HG02642 (cell line): ENCODE results near the gene ACOT13.
"Not testable (repeated sequence)": the region's sequence is repeated elsewhere in the genome, so short reads cannot be mapped to it uniquely, and the experiment has no call there.

Experiments
- ATAC-seq: cut with Tn5 transposase; IDR thresholded peaks from one replicate; pipeline ENCODE4 v1.9.1; 2021; ENCODE audit warnings: mild to moderate bottlenecking; ENCODE audit not compliant: unreplicated experiment, poor library complexity

Gene ACOT13

GRCh38 chr6:24666641-24667377 is at the start of gene ACOT13, which contains the start of gene TDP2:
TSS of gene ACOT13 (plus strand) at chr6:24667077. CDS start at chr6:24667264, 187 bp downstream.
TSS of gene TDP2 (minus strand) at chr6:24666899. CDS start at chr6:24666862, 37 bp downstream.
- ATAC-seq = peak; percentile 97

- ATAC-seq = no peak
Observed at GRCh38 chr6:24619661-24620060, 47.2 kb upstream of the ACOT13 start.

DNA sequence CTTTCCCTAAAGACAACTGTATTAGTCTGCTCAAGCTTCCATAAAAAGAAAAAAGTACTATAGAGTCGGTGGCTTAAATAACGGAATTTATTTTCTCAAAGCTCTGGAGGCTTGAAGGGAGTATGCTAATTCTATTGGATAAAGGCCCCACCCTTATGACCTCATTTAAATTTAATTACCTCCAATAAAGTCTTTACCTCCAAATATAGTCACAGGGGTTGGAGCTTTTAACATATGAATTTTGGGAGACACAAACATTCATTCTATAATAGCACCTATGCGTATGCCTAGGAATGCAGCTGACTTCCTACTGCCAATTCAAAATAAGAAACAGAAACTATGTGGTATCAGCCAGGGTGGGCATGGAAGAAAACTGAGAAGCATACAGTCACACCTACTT is 46.2 kb upstream of the ACOT13 start:
- no peak for ATAC-seq

GRCh38 chr6:24621626-24622289 is 45.1 kb upstream of the ACOT13 start:
- ATAC-seq = no peak

- no peak for ATAC-seq
Observed at GRCh38 chr6:24630856-24631505, 35.9 kb upstream of the ACOT13 start.

- no peak for ATAC-seq
Observed at GRCh38 chr6:24631671-24632070, 35.2 kb upstream of the ACOT13 start.

DNA sequence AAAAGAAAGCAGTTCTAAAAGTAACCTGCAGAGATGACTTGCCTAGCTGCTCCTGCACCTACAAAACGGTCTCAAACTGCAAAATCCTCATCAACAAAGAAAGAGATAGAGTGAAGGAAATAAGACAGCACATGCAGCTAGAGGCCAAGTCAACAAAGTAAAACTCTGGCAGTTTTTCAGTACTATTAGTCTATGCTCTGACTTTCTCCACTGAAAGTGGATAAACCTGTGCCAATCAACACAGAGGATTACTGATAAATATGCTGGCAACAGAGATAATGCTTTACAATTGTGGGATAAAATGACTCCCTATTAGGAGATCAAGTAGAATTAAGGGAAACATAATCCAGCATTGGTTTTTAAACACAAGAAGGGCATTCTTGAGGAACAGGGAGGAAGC is 34.3 kb upstream of the ACOT13 start:
- no peak for ATAC-seq

GRCh38 chr6:24636681-24637080 is 30.2 kb upstream of the ACOT13 start:
- ATAC-seq = no peak

DNA sequence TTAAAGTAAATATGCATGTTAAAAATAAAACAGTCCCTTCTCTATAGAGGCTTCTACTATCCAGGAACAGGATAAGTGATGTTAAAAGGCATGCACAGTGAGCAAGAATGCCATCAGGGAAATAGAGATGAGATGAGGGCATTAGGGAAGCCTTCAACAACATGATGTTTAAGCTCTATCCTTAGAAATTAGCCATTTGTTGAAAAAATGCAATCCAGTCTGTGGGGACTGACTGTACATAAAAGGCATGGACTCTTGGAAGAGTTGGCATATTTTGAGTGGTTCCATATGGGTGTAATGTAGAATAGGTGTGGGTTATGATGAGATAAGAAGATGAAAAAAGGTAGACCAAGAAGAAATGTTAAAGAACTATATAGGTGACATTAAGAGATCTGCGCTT is 26.7 kb upstream of the ACOT13 start:
- ATAC-seq = no peak

DNA sequence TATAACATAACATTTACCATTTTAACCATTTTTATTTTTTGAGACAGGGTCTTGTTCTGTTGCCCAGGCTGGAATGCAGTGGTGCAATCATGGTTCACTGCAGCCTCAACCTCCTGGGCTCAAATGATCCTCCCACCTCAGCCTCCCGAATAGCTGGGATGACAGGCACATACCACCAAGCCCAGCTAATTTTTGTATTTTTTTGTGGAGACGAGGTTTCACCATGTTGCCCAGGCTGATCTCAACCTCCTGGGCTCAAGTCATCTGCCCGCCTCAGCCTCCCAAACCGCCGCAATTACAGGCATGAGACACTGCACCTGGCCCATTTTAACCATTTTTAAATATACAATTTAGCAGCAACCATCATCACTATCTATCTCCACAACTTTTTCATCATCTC is 26.2 kb upstream of the ACOT13 start:
- ATAC-seq = not testable (repeated sequence)

DNA sequence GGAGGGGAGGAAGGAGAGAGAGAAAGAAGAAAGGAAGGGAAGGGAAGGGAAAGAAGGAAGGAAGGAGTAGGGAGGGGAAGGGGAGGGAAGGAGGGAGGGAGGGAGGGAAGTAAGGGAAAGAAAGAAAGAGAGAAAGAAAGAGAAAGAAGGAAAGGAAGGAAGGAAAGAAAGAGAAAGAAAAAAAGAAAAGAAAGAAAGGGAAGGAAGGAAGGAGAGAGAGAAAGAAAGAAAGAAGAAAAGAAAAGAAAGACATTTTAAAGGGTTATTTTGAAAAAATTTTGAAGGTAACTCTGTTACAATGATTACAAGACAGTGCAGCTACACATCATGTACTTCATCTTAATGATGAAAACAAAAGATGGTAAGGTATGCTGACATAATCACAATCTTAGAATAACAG is 24.8 kb upstream of the ACOT13 start:
- no peak for ATAC-seq

DNA sequence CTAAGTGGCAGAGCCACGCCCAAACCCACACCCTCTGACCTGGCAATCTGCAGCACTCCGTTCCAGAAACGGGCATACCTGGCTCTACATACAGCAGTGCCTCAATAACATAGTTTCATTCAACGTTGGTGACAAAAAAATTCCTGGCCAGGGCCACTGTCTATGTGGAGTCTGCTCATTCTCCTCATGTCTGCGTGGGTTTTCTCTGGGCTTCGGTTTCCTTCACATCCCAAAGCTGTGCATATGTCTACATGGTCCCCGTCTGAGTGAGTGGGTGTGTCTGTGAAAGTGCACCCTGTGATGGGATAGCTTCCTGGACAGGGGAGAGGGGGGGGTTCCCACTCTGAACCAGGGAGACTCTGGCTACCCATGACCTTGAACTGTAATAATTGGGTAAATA is 23.0 kb upstream of the ACOT13 start:
- ATAC-seq = no peak

DNA sequence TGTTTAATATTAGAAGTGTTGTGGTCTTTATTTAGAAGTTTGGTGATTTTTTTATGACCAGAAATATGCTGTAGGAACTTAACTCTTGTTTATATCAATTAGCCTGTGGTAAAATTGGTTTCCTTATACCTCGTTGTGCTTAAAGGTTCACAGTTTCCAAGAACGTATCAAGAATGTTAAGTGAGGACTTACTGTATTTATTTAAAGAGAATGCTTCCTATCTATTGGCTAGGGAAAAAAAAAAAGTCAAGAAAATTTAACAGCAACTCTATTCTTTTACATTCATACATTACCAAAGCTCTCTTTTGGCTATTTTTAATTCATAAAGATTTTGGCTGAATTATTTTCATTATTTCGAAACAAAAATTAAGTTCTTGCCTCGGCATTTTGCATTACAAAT is 22.5 kb upstream of the ACOT13 start:
- no peak for ATAC-seq

- ATAC-seq = no peak
Observed at GRCh38 chr6:24646771-24647170, 20.1 kb upstream of the ACOT13 start.

DNA sequence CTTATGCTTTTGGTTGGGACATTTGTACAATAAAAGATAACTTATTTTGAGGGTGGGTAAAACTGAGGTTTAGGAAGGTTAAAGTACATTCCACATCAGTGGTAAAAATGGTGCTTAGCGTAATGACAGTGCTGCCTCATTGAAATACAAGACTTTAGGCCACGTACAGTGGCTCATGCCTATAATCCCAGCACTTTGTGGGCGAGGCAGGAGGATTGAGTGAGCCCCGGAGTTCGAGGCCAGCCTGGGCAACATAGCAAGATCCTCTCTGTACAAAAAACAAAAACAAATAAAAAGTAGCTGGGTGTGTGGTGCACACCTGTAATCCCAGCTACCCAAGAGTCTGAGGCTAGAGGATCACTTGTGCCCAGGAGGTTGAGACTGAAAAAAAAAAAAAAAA is 18.6 kb upstream of the ACOT13 start:
- no peak for ATAC-seq

GRCh38 chr6:24649691-24650090 is 17.2 kb upstream of the ACOT13 start:
- no peak for ATAC-seq

DNA sequence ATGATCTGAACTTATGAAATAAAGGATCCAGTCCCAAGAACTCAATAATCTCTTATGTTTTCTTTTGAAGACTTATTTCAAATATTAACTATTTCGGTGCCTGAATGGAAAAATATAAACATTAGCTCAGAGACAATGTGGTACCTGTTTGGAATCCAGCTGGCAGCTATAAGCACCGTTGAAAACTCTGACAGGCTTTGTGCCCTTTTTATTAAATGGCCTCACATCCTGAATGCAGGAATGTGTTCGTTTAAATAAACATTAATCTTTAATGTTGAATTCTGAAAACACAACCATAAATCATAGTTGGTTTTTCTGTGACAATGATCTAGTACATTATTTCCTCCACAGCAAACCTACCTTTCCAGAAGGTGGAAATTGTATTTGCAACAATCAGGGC is 16.5 kb upstream of the ACOT13 start:
- ATAC-seq = no peak

DNA sequence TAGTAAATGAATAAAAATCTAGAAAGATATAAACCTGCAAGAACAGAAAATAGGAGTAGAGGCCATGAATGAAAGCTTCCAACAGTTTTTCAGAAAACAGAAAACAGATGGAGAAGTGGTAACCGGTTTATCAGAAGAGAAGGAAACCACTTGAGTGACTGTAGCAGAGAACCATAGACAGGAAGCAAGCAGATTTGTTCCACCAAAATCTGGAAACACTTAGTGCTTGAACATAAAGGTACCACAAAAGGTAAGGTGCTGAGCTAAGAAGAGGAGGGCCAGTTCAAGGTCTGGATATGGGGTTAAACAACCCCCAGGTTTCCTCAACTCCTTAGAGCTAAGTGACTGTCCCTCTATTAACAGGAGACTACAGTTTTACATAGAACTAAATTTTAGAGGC is 11.7 kb upstream of the ACOT13 start:
- ATAC-seq = no peak

GRCh38 chr6:24658573-24659560 is 8.0 kb upstream of the ACOT13 start:
- ATAC-seq = no peak

GRCh38 chr6:24659561-24659960 is 7.3 kb upstream of the ACOT13 start:
- ATAC-seq = no peak
